HEK293T (cell line): ENCODE measurements around the gene AGAP1.

Source experiments
- CTCF ChIA-PET: fragments of 350-600 bp; formaldehyde crosslinking; extraction: SDS; loops from one replicate; lab custom pipeline; 2021; ENCODE audit warnings: antibody characterized with exemption, inconsistent platforms; lab: Yijun Ruan, JAX
- POLR2A ChIA-PET: fragments of 350-600 bp; formaldehyde crosslinking; extraction: SDS; loops from one replicate; lab custom pipeline; 2020; ENCODE audit warnings: antibody characterized with exemption, inconsistent platforms; lab: Yijun Ruan, JAX
- DNase-seq: peaks from one replicate; pipeline ENCODE4 v3.0.0; 2012; ENCODE audit warnings: mixed read lengths; ENCODE audit errors: extremely low spot score
- ARNT ChIP-seq: fragments of 450-650 bp; IDR thresholded peaks from 2 replicates; pipeline ENCODE4 v1.6.1; 2017; ENCODE audit warnings: mild to moderate bottlenecking
- BHLHE40 ChIP-seq: fragments of 450-650 bp; IDR thresholded peaks from 2 replicates; pipeline ENCODE4 v1.6.1; 2016; ENCODE audit warnings: mild to moderate bottlenecking, moderate library complexity, borderline replicate concordance
- CTBP1 ChIP-seq: fragments of 450-650 bp; IDR thresholded peaks from 2 replicates; pipeline ENCODE4 v1.6.1; 2016; ENCODE audit warnings: borderline replicate concordance
- ELF4 ChIP-seq: fragments of 450-650 bp; IDR thresholded peaks from 2 replicates; pipeline ENCODE4 v1.6.1; 2017; ENCODE audit warnings: antibody characterized with exemption
- FOXA1 ChIP-seq: fragments of 450-650 bp; IDR thresholded peaks from 2 replicates; pipeline ENCODE4 v1.6.1; 2016; ENCODE audit warnings: mild to moderate bottlenecking
- FOXK2 ChIP-seq: fragments of 450-650 bp; IDR thresholded peaks from 2 replicates; pipeline ENCODE4 v1.6.1; 2016; ENCODE audit warnings: mild to moderate bottlenecking
- FOXM1 ChIP-seq: fragments of 450-650 bp; IDR thresholded peaks from 2 replicates; pipeline ENCODE4 v1.6.1; 2017; ENCODE audit warnings: mild to moderate bottlenecking, borderline replicate concordance
- HDGF ChIP-seq: fragments of 450-650 bp; IDR thresholded peaks from 2 replicates; pipeline ENCODE4 v1.6.1; 2017; ENCODE audit warnings: antibody characterized with exemption, borderline replicate concordance
- L3MBTL2 ChIP-seq: fragments of 450-650 bp; conservative IDR thresholded peaks from 2 replicates; pipeline ENCODE4 v1.6.1; 2016; ENCODE audit warnings: mild to moderate bottlenecking
- LEF1 ChIP-seq: fragments of 450-650 bp; IDR thresholded peaks from 2 replicates; pipeline ENCODE4 v1.6.1; 2017; ENCODE audit warnings: mild to moderate bottlenecking, borderline replicate concordance
- NFRKB ChIP-seq: fragments of 450-650 bp; IDR thresholded peaks from 2 replicates; pipeline ENCODE4 v1.6.1; 2016; ENCODE audit warnings: mild to moderate bottlenecking, moderate library complexity
- SP1 ChIP-seq: fragments of 450-650 bp; IDR thresholded peaks from 2 replicates; pipeline ENCODE4 v1.6.1; 2017
- SUZ12 ChIP-seq: fragments of 450-650 bp; IDR thresholded peaks from 2 replicates; pipeline ENCODE4 v1.6.1; 2016; ENCODE audit warnings: mild to moderate bottlenecking
- TARDBP ChIP-seq: fragments of 450-650 bp; IDR thresholded peaks from 2 replicates; pipeline ENCODE4 v1.6.1; 2016
- ZNF384 ChIP-seq: fragments of 450-650 bp; IDR thresholded peaks from 2 replicates; pipeline ENCODE4 v1.6.1; 2016
- TF ChIP-seq, protein P1 (sequence below): fragments of 450-650 bp; IDR thresholded peaks from 2 replicates; pipeline ENCODE4 v1.6.1; 2016

Gene AGAP1

DNA sequence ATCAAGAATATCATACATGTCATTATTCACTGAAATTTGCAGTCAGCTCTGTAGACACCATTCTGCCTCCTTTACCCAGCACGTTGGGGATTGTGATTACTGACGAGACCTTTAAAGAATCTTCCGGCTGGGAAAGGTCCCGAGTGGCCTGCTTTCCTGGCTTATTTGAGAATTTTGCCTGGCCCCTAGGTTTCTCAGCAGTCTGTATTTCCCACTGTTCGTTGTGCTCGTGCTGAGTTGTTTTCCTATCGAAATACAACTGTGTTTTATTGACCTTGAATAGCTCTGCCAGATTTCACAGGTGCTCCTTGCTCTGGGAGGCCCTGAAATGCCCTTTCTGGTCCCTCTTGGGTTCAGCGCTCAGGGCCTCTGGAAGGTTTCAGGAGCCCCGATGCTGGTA lies 94.9 kb downstream of the AGAP1 start:
- TF ChIP-seq SUZ12 (no peak), FOXK2 (no peak), L3MBTL2 (no peak), ARNT (no peak), TARDBP (no peak), FOXM1 (no peak), LEF1 (no peak), BHLHE40 (no peak), CTBP1 (no peak), FOXA1 (no peak), HDGF (no peak), SP1 (no peak)
- TF ChIP-seq, protein P1, sequence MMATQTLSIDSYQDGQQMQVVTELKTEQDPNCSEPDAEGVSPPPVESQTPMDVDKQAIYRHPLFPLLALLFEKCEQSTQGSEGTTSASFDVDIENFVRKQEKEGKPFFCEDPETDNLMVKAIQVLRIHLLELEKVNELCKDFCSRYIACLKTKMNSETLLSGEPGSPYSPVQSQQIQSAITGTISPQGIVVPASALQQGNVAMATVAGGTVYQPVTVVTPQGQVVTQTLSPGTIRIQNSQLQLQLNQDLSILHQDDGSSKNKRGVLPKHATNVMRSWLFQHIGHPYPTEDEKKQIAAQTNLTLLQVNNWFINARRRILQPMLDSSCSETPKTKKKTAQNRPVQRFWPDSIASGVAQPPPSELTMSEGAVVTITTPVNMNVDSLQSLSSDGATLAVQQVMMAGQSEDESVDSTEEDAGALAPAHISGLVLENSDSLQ = no peak
- ChIA-PET POLR2A (no interaction called here), CTCF (no interaction called here)
- no peak for DNase-seq

DNA sequence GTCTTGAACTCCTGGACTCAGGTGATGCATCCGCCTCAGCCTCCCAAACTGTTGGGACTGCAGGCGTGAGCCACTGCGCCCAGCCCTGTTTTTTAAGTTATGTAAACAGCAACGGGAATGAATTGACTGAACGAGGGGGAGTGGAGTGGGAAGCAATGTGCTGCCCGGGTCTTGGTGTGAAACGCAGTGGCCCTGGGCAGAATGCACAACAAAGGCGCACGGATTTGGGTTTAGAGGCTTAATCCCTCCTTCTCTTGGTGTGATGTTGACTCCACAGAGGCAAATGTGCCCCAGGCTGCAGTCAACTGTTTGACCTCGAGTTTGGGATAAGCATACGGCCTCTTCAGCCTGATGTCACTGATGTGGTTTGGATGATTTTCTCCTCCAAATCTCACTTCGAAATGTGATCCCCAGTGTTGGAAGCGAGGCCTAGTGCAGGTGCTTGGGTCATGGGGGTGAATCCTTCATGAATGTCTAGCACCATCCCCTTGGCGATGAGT lies 97.4 kb downstream of the AGAP1 start:
- ChIA-PET CTCF (no interaction called here), POLR2A (no interaction called here)
- no peak for DNase-seq
- TF ChIP-seq SUZ12 = no peak
- TF ChIP-seq TARDBP = no peak
- no peak for TF ChIP-seq NFRKB
- TF ChIP-seq CTBP1 = no peak
- TF ChIP-seq HDGF = no peak
- TF ChIP-seq LEF1 = no peak
- no peak for TF ChIP-seq FOXM1
- TF ChIP-seq BHLHE40 = no peak
- no peak for TF ChIP-seq FOXK2
- no peak for TF ChIP-seq ZNF384

DNA sequence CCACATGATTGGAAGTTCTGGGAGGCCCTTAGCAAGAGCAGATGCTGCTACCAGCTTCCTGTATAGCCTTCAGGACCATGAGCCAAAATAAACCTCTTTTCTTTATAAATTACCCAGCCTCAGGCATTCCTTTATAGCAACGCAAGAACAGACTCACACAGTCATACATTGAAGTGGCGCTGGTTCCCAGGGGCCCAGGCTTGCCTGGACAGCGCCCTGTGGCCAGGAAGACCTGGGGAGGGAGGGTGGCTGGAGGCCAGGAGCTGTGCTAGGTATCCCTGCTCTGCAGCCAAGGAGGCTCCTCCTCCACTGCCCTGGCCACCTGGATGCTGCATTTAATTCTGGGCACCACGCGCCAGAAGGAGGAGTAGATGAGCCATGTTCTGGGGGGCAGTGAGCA lies 98.1 kb downstream of the AGAP1 start:
- CTCF ChIA-PET = interaction anchor here (0.5 kb wide), 1 partner anchor 385 kb away, joined by 3 read pairs; no protein-coding TSS in a partner anchor
- TF ChIP-seq BHLHE40 (no peak), HDGF (no peak), FOXM1 (no peak), SP1 (no peak), ELF4 (no peak), NFRKB (no peak), FOXK2 (no peak), ARNT (no peak), SUZ12 (no peak), LEF1 (no peak), CTBP1 (no peak), TARDBP (no peak)
- TF ChIP-seq, protein P1 = no peak
- DNase-seq = no peak
- POLR2A ChIA-PET = no interaction called here

DNA sequence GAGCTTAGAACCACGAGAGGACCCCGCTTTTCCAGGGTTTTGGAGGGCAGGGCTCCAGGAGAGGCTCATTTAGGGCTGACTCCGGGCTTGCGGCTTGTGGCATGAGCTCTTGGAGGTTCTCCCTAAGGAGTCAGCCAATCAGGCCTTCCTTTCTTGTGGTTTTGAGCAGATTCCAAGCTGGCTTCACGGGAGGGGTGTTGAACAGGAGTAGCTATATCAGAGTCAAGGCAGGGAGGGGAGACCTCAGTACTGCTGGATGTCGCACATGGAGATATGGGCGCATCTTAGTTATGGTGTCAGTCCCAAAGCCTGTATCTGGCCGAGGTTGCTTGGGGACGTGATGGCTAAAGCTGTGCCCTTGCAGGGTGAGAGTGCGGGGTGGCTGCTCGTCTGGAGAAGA lies 98.6 kb downstream of the AGAP1 start:
- POLR2A ChIA-PET = no interaction called here
- DNase-seq = no peak
- CTCF ChIA-PET = interaction anchor here (0.5 to 1.5 kb wide), 4 partner anchors 386 to 1041 kb away, joined by 3 to 7 read pairs (median 3); no protein-coding TSS in a partner anchor
- TF ChIP-seq NFRKB = no peak
- no peak for TF ChIP-seq SUZ12
- TF ChIP-seq TARDBP = no peak
- no peak for TF ChIP-seq FOXA1
- no peak for TF ChIP-seq SP1
- no peak for TF ChIP-seq ZNF384
- TF ChIP-seq HDGF = no peak
- no peak for TF ChIP-seq CTBP1
- no peak for TF ChIP-seq L3MBTL2
- no peak for TF ChIP-seq FOXK2
- no peak for TF ChIP-seq ARNT
- TF ChIP-seq, protein P1 = no peak
- TF ChIP-seq BHLHE40 = no peak
- no peak for TF ChIP-seq LEF1

DNA sequence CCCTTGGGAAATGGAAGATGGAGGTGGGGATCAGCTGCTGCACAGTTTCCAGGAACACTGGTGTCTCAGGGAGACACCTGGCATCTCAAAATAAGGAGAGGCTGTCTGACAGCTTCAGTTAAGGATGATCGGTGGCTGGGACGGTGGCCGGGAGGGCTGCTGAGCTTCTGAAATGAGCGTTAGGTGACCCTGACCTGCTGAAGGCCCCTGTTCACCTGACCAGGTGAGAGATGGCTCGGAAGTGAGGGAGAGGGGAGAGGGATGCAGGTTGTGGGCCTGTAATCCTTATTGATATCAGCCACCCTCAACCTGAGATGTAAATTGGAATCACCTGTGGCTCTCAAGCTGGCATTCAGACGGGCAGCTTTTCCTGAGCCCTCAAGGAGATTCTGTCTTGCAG lies 99.0 kb downstream of the AGAP1 start:
- DNase-seq = no peak
- POLR2A ChIA-PET = no interaction called here
- TF ChIP-seq LEF1 (no peak), SP1 (no peak), BHLHE40 (no peak)
- CTCF ChIA-PET = interaction anchor here (0.6 to 1.5 kb wide), 5 partner anchors 156 to 1041 kb away, joined by 3 to 7 read pairs (median 3); no protein-coding TSS in a partner anchor

DNA sequence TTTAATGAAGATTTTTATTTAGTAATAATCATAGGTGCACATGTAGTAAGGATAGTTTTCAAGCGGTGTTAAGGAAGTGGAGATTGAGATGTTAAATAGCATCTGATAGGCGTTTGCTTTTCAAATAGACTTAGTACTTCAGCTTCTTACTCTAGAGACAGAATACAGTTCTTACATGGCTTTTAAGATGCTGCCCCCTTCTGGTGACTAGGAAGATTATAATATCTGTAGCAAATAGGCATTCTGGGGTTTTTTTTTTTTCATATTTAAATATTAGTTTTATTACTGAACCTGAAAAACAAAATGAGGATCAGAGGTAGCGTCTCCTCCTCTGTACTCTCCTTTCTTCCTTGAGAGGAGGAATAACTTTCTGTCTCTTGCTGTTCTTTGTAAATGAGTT lies 100.2 kb downstream of the AGAP1 start:
- DNase-seq = peak; percentile 24
- TF ChIP-seq TARDBP (no peak), ZNF384 (peak; percentile 86)
- POLR2A ChIA-PET = no interaction called here
- CTCF ChIA-PET = interaction anchor here (0.6 to 1.5 kb wide), 7 partner anchors 148 to 637 kb away, joined by 3 to 11 read pairs (median 4); no protein-coding TSS in a partner anchor
